HepG2 (cell line): ENCODE results near the gene ANKRD55. TPM values are rescaled to one million over a fixed set of nuclear protein-coding genes. Genes with fewer than 3 reads are reported as not detected.

Experiments
- ATAC-seq: fragments of 200-7000 bp; cut with Tn5 transposase; 3 replicates; pipeline ENCODE4 v1.9.1; 2020; ENCODE audit warnings: mild to moderate bottlenecking, moderate library complexity
- BruUV-seq: library from RNA; stranded (reverse); fragments of 400-500 nt; replicated peaks from 2 replicates; lab custom pipeline; 2021; lab: Mats Ljungman, UMichigan
- CTCF ChIA-PET: fragments of 300-600 bp; formaldehyde crosslinking; extraction: SDS; loops from one replicate; lab custom pipeline; 2021; ENCODE audit warnings: low total read pairs, inconsistent platforms, low intra/inter-chr PET ratio; lab: Yijun Ruan, JAX
- POLR2A ChIA-PET: fragments of 350-600 bp; sonication (Branson Sonifier 250); formaldehyde crosslinking; loops from one replicate; lab custom pipeline; 2020; ENCODE audit warnings: antibody characterized with exemption, inconsistent platforms; lab: Yijun Ruan, JAX
- DNase-seq: peaks from one replicate; pipeline ENCODE4 v3.0.0-alpha.2; 2015; ENCODE audit warnings: low spot score
- FAIRE-seq: peaks from 3 replicates; lab custom pipeline; 2011; peaks lifted over from hg19 to GRCh38; lab: Jason Lieb, UNC
- H2AFZ ChIP-seq: one replicate; pipeline ENCODE4 v1.6.1; 2011; ENCODE audit warnings: low read length, inconsistent platforms
- H3K27ac ChIP-seq: fragments of 300-600 bp; 3 replicates; pipeline ENCODE4 v1.8.0; 2011; ENCODE audit warnings: mixed run types, mild to moderate bottlenecking, mixed read lengths, low read length, inconsistent platforms; ENCODE audit not compliant: insufficient read depth; ENCODE audit errors: extremely low read length
- H3K27me3 ChIP-seq, 2 experiments: fragments of 200-600 bp in 1 of 2; 2 replicates in 1 of 2; 3 replicates in 1 of 2; pipeline versions ENCODE4 v1.6.0 to v1.8.0; 2011; ENCODE audit warnings: low read length in 2 of 2, mild to moderate bottlenecking in 2 of 2, moderate library complexity in 2 of 2, inconsistent platforms in 1 of 2; ENCODE audit not compliant: insufficient read depth in 2 of 2, control insufficient read depth in 1 of 2
- H3K36me3 ChIP-seq, 2 experiments: fragments of 200-600 bp in 1 of 2; replicated peaks in 1 of 2; 2 replicates in 1 of 2; 3 replicates in 1 of 2; pipeline versions ENCODE4 v1.5.1 to v1.8.0; 2011; ENCODE audit warnings: low read length in 2 of 2, inconsistent platforms in 1 of 2; ENCODE audit not compliant: insufficient read depth in 2 of 2, control insufficient read depth in 1 of 2
- H3K4me1 ChIP-seq: 2 replicates; pipeline ENCODE4 v1.5.1; 2012; ENCODE audit warnings: low read length, inconsistent platforms; ENCODE audit not compliant: insufficient read depth
- H3K4me2 ChIP-seq: 2 replicates; pipeline ENCODE4 v1.6.0; 2011; ENCODE audit warnings: low read depth, low read length, inconsistent platforms
- H3K4me3 ChIP-seq, 3 experiments: fragments of 200-600 bp in 1 of 3; sonication (generic), shearing (Covaris generic) in 1 of 3; replicated peaks in 1 of 3; 2 replicates each; pipeline ENCODE4 v1.5.1; 2011 to 2016; ENCODE audit warnings: low read length in 3 of 3, inconsistent platforms in 2 of 3, low read depth in 2 of 3, mild to moderate bottlenecking in 2 of 3, control low read depth in 1 of 3, mixed read lengths in 1 of 3; ENCODE audit not compliant: insufficient read depth in 1 of 3
- H3K79me2 ChIP-seq: one replicate; pipeline ENCODE4 v1.6.1; 2011; ENCODE audit warnings: low read length, inconsistent platforms; ENCODE audit not compliant: insufficient read depth
- H3K9ac ChIP-seq: 2 replicates; pipeline ENCODE4 v1.6.0; 2011; ENCODE audit warnings: mild to moderate bottlenecking, low read depth, low read length, inconsistent platforms; ENCODE audit not compliant: insufficient read depth
- H3K9me3 ChIP-seq: 2 replicates; pipeline ENCODE4 v1.5.1; 2012; ENCODE audit warnings: mild to moderate bottlenecking, low read length
- H4K20me1 ChIP-seq: 2 replicates; pipeline ENCODE4 v1.6.0; 2011; ENCODE audit warnings: inconsistent platforms, mild to moderate bottlenecking, low read length, moderate library complexity; ENCODE audit not compliant: insufficient read depth
- KDM4B ChIP-seq: sonication (generic); formaldehyde crosslinking; IDR thresholded peaks from 2 replicates; pipeline ENCODE4 v1.4.0; 2020; ENCODE audit warnings: missing genetic modification reagents
- MATR3 ChIP-seq: sonication (generic); formaldehyde crosslinking; IDR thresholded peaks from 2 replicates; pipeline ENCODE4 v1.4.0; 2020; ENCODE audit warnings: missing genetic modification reagents
- MTA1 ChIP-seq: sonication (generic); formaldehyde crosslinking; IDR thresholded peaks from 2 replicates; pipeline ENCODE4 v1.4.0; 2020; ENCODE audit warnings: missing genetic modification reagents, mild to moderate bottlenecking, borderline replicate concordance
- NR2F1 ChIP-seq, 2 experiments: fragments of 450-650 bp in 1 of 2; formaldehyde crosslinking in 1 of 2; IDR thresholded peaks; 2 replicates each; pipeline versions ENCODE4 v1.5.0 to v1.6.1; 2016 to 2020; ENCODE audit warnings: mild to moderate bottlenecking in 1 of 2, missing compliant biosample characterization in 1 of 2, missing genetic modification reagents in 1 of 2, moderate library complexity in 1 of 2
- PHB2 ChIP-seq: fragments of 450-650 bp; IDR thresholded peaks from 2 replicates; pipeline ENCODE4 v1.6.1; 2018; ENCODE audit not compliant: partially characterized antibody
- RARG ChIP-seq: sonication (generic); formaldehyde crosslinking; IDR thresholded peaks from 2 replicates; pipeline ENCODE4 v1.4.0; 2020; ENCODE audit warnings: low read depth, mild to moderate bottlenecking, missing genetic modification reagents
- REL ChIP-seq: sonication (generic); formaldehyde crosslinking; conservative IDR thresholded peaks from 2 replicates; pipeline ENCODE4 v1.8.0; 2022; ENCODE audit warnings: mild to moderate bottlenecking, missing genetic modification reagents, moderate library complexity
- RFX5 ChIP-seq: IDR thresholded peaks from 2 replicates; pipeline ENCODE4 v1.6.1; 2011; ENCODE audit warnings: low read depth, low read length, improper control_type of control experiment
- SMARCC2 ChIP-seq: fragments of 450-650 bp; IDR thresholded peaks from 2 replicates; pipeline ENCODE4 v1.6.1; 2017; ENCODE audit warnings: antibody characterized with exemption, mild to moderate bottlenecking
- THAP9 ChIP-seq: sonication (generic); formaldehyde crosslinking; IDR thresholded peaks from 2 replicates; pipeline ENCODE4; 2020; ENCODE audit warnings: missing genetic modification reagents, mild to moderate bottlenecking, borderline replicate concordance
- TRIM24 ChIP-seq: sonication (generic); formaldehyde crosslinking; IDR thresholded peaks from 2 replicates; pipeline ENCODE4 v1.8.0; 2022; ENCODE audit warnings: mild to moderate bottlenecking, missing genetic modification reagents
- WIZ ChIP-seq: sonication (generic); formaldehyde crosslinking; IDR thresholded peaks from 2 replicates; pipeline ENCODE4 v1.5.1; 2020; ENCODE audit warnings: mild to moderate bottlenecking, missing genetic modification reagents
- ZNF275 ChIP-seq: sonication (generic); formaldehyde crosslinking; IDR thresholded peaks from 2 replicates; pipeline ENCODE4 v1.8.0; 2022; ENCODE audit warnings: missing genetic modification reagents, mild to moderate bottlenecking, inconsistent platforms, borderline replicate concordance
- ZNF337 ChIP-seq: sonication (generic); formaldehyde crosslinking; IDR thresholded peaks from 2 replicates; pipeline ENCODE4 v1.5.1; 2020; ENCODE audit warnings: missing genetic modification reagents, low read depth, mild to moderate bottlenecking, borderline replicate concordance
- ZNF772 ChIP-seq: sonication (generic); formaldehyde crosslinking; IDR thresholded peaks from 2 replicates; pipeline ENCODE4 v1.5.0; 2020; ENCODE audit warnings: mild to moderate bottlenecking, missing genetic modification reagents
- WGBS: methylation state at CpG from one replicate; pipeline ENCODE4 v1.1.6; 2017; ENCODE audit warnings: low lambda C conversion rate; 5-methylcytosine and 5-hydroxymethylcytosine counted together
- in situ Hi-C: cut with HindIII; loops from 2 replicates; pipeline ENCODE4 v1.10.0; 2017; ENCODE audit warnings: low pct_unique_long_range_greater_than_20kb; ENCODE audit not compliant: extremely low pct_ligation_motif_present
- intact Hi-C: fragments of 100-400 bp; cut with micrococcal nuclease; formaldehyde crosslinking; loops from one replicate; pipeline ENCODE4 v1.10.0; 2022; ENCODE audit not compliant: unreplicated experiment
- polyA plus RNA-seq, 8 experiments: library from polyadenylated mRNA; depleted of rRNA in 3 of 8; stranded (reverse) in 7 of 8; unstranded in 1 of 8; fragments of >200 nt; fragmentation: Illumina TruSeq in 4 of 8; extraction: Trizol in 4 of 8; gene quantifications; 2 replicates each; pipeline versions ENCODE4 v1.2.1 to v1.2.3, GENCODE V29; 2011 to 2016; ENCODE audit warnings: low read depth in 4 of 8, missing spikeins in 1 of 8, mixed read lengths in 1 of 8; ENCODE audit not compliant: insufficient read depth in 1 of 8
- total RNA-seq, 5 experiments: library from RNA; depleted of rRNA; stranded (reverse); fragments of >200 nt; fragmentation: Illumina TruSeq; extraction: Trizol; gene quantifications; 2 replicates each; pipeline ENCODE4 v1.2.3, GENCODE V29; 2016; ENCODE audit warnings: low read depth in 1 of 5
- TF ChIP-seq, protein P1 (sequence below): IDR thresholded peaks from 2 replicates; pipeline ENCODE4 v1.6.1; 2016; ENCODE audit warnings: control low read depth
- TF ChIP-seq, protein P2 (sequence below): sonication (generic); formaldehyde crosslinking; IDR thresholded peaks from 2 replicates; pipeline ENCODE4 v1.4.0; 2020; ENCODE audit warnings: missing genetic modification reagents

The ANKRD55 gene
- total and polyA plus RNA-seq, 2 of the 13 experiments (the other 11 are each of a cell fraction or from before 2014, with no cell fraction given): 0.11 to 0.28 TPM

- ChIA-PET CTCF (no interaction called here), POLR2A (interaction anchor here (0.7 to 1.2 kb wide), 3 partner anchors 18 to 148 kb away, joined by 3 read pairs; partner anchors contain the start of gene IL6ST)
- in situ Hi-C loops (no loop called here), intact Hi-C loops (no loop called here)
- no peak for FAIRE-seq
- Histone ChIP-seq H3K27ac (no peak overlapping the region), H2AFZ (no peak overlapping the region), H3K4me2 (peak overlapping the region; percentile 45), H3K4me1 (peaks cover 50% of the 10 kb centered on the region), H3K4me3 (peak overlapping the region in 2 of 3 experiments; percentile 1 to 8; a peak in 2 of 6 replicates), H3K9me3 (no peaks in the 10 kb centered on the region), H4K20me1 (no peaks in the 10 kb centered on the region), H3K27me3 (no peaks in the 10 kb centered on the region; a peak in 1 of 5 replicates), H3K36me3 (no peaks in the 10 kb centered on the region), H3K9ac (no peak overlapping the region), H3K79me2 (no peaks in the 10 kb centered on the region)
- DNase-seq: no peak
- BruUV-seq: no TSS peak
- ATAC-seq: peak; percentile 63
- WGBS: 29% methylated on average over 5 of the region's 5 CpGs
- TF ChIP-seq THAP9 (CRISPR knock-in tag): no peak
- no peak for TF ChIP-seq ZNF275 (CRISPR knock-in tag)
- TF ChIP-seq, protein P1, sequence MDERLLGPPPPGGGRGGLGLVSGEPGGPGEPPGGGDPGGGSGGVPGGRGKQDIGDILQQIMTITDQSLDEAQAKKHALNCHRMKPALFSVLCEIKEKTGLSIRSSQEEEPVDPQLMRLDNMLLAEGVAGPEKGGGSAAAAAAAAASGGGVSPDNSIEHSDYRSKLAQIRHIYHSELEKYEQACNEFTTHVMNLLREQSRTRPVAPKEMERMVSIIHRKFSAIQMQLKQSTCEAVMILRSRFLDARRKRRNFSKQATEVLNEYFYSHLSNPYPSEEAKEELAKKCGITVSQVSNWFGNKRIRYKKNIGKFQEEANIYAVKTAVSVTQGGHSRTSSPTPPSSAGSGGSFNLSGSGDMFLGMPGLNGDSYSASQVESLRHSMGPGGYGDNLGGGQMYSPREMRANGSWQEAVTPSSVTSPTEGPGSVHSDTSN (CRISPR knock-in tag): no peak
- TF ChIP-seq KDM4B (CRISPR knock-in tag): no peak
- TF ChIP-seq TRIM24 (CRISPR knock-in tag): no peak
- no peak for TF ChIP-seq ZNF772 (CRISPR knock-in tag)
- no peak for TF ChIP-seq WIZ
- no peak for TF ChIP-seq NR2F1 (CRISPR knock-in tag; IDR thresholded peaks at IDR 0.05)
- TF ChIP-seq MATR3 (CRISPR knock-in tag): no peak
- no peak for TF ChIP-seq MTA1 (CRISPR knock-in tag)
- TF ChIP-seq RARG (CRISPR knock-in tag): no peak
- TF ChIP-seq ZNF337 (CRISPR knock-in tag): no peak
- TF ChIP-seq, protein P2, sequence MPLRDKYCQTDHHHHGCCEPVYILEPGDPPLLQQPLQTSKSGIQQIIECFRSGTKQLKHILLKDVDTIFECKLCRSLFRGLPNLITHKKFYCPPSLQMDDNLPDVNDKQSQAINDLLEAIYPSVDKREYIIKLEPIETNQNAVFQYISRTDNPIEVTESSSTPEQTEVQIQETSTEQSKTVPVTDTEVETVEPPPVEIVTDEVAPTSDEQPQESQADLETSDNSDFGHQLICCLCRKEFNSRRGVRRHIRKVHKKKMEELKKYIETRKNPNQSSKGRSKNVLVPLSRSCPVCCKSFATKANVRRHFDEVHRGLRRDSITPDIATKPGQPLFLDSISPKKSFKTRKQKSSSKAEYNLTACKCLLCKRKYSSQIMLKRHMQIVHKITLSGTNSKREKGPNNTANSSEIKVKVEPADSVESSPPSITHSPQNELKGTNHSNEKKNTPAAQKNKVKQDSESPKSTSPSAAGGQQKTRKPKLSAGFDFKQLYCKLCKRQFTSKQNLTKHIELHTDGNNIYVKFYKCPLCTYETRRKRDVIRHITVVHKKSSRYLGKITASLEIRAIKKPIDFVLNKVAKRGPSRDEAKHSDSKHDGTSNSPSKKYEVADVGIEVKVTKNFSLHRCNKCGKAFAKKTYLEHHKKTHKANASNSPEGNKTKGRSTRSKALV (CRISPR knock-in tag): no peak
- TF ChIP-seq PHB2: no peak
- TF ChIP-seq SMARCC2: no peak
- no peak for TF ChIP-seq REL (CRISPR knock-in tag)
- no peak for TF ChIP-seq RFX5
Measured at GRCh38 chr5:56142614-56143372, 90.3 kb downstream of the ANKRD55 start.
